HEK293 (cell line): ENCODE results near the gene FZD10.

Source experiments
- CTCF ChIA-PET: fragments of 350-600 bp; formaldehyde crosslinking; extraction: SDS; loops from one replicate; lab custom pipeline; 2021; ENCODE audit warnings: antibody characterized with exemption; lab: Yijun Ruan, JAX
- POLR2A ChIA-PET: fragments of 300-600 bp; formaldehyde crosslinking; extraction: SDS; loops from one replicate; lab custom pipeline; 2020; ENCODE audit warnings: antibody characterized with exemption, inconsistent platforms; lab: Yijun Ruan, JAX
- H3K27ac ChIP-seq: fragments of 200-500 bp; sonication (Bioruptor generic); 2 replicates; pipeline ENCODE4 v1.5.1; 2014; ENCODE audit warnings: low read depth, low read length, control low read depth, inconsistent platforms; ENCODE audit errors: extremely low read depth
- H3K36me3 ChIP-seq, 2 experiments: fragments of 200-500 bp in 1 of 2; sonication (Bioruptor generic) in 1 of 2; 1 replicate in 1 of 2; 2 replicates in 1 of 2; pipeline ENCODE4 v1.5.1; 2014 to 2017; ENCODE audit warnings: inconsistent platforms in 2 of 2, low read length in 2 of 2; ENCODE audit not compliant: control insufficient read depth in 2 of 2, insufficient read depth in 1 of 2
- H3K4me1 ChIP-seq: fragments of 200-500 bp; sonication (Bioruptor generic); 2 replicates; pipeline ENCODE4 v1.5.1; 2014; ENCODE audit warnings: mild to moderate bottlenecking, low read length, inconsistent platforms; ENCODE audit not compliant: control insufficient read depth, insufficient read depth
- H3K4me3 ChIP-seq: 2 replicates; pipeline ENCODE4 v1.5.1; 2011; ENCODE audit warnings: low read depth, mild to moderate bottlenecking, control low read depth, low read length, moderate library complexity
- H3K9me3 ChIP-seq: fragments of 200-500 bp; sonication (Bioruptor generic); 2 replicates; pipeline ENCODE4 v1.5.1; 2014; ENCODE audit warnings: low read depth, low read length, inconsistent platforms; ENCODE audit not compliant: control insufficient read depth, insufficient read depth
- ATF2 ChIP-seq: fragments of 450-650 bp; formaldehyde crosslinking; IDR thresholded peaks from 2 replicates; pipeline ENCODE4 v1.5.1; 2016; ENCODE audit warnings: missing biosample characterization, missing genetic modification characterization, low read depth
- CTCF ChIP-seq: fragments of 450-650 bp; formaldehyde crosslinking; IDR thresholded peaks from 2 replicates; pipeline ENCODE4 v1.5.1; 2016; ENCODE audit warnings: missing biosample characterization, missing genetic modification characterization
- GFI1B ChIP-seq: fragments of 450-650 bp; formaldehyde crosslinking; IDR thresholded peaks from 2 replicates; pipeline ENCODE4 v1.5.1; 2016; ENCODE audit warnings: missing biosample characterization, missing genetic modification characterization
- HOXC10 ChIP-seq: sonication (generic); formaldehyde crosslinking; IDR thresholded peaks from 2 replicates; pipeline ENCODE4 v1.8.1; 2023; ENCODE audit warnings: mild to moderate bottlenecking, missing genetic modification reagents
- MEIS1 ChIP-seq: sonication (generic); formaldehyde crosslinking; IDR thresholded peaks from 2 replicates; pipeline ENCODE4 v1.8.1; 2022; ENCODE audit warnings: missing genetic modification reagents, mild to moderate bottlenecking, borderline replicate concordance
- SCRT2 ChIP-seq: fragments of 450-650 bp; formaldehyde crosslinking; IDR thresholded peaks from 2 replicates; pipeline ENCODE4 v1.5.1; 2016; ENCODE audit warnings: missing biosample characterization, missing genetic modification characterization
- SP3 ChIP-seq: fragments of 450-650 bp; formaldehyde crosslinking; IDR thresholded peaks from 2 replicates; pipeline ENCODE4 v1.5.1; 2016; ENCODE audit warnings: missing biosample characterization, missing genetic modification characterization
- TRIM28 ChIP-seq: IDR thresholded peaks from 2 replicates; pipeline ENCODE4 v1.6.1; 2011; ENCODE audit warnings: low read length, control low read depth, borderline replicate concordance
- ZBTB1 ChIP-seq: fragments of 450-650 bp; formaldehyde crosslinking; IDR thresholded peaks from 2 replicates; pipeline ENCODE4 v1.5.1; 2016; ENCODE audit warnings: missing biosample characterization, missing genetic modification characterization
- ZBTB7A ChIP-seq: fragments of 450-650 bp; formaldehyde crosslinking; IDR thresholded peaks from 2 replicates; pipeline ENCODE4 v1.5.1; 2016; ENCODE audit warnings: low read depth, missing biosample characterization, missing genetic modification characterization
- ZNF140 ChIP-seq: fragments of 450-650 bp; formaldehyde crosslinking; IDR thresholded peaks from 2 replicates; pipeline ENCODE4 v1.5.1; 2016; ENCODE audit warnings: missing biosample characterization, missing genetic modification characterization
- ZNF148 ChIP-seq: fragments of 450-650 bp; formaldehyde crosslinking; IDR thresholded peaks from 2 replicates; pipeline ENCODE4 v1.5.0; 2017; ENCODE audit warnings: missing biosample characterization, missing genetic modification characterization, borderline replicate concordance
- ZNF248 ChIP-seq: fragments of 450-650 bp; formaldehyde crosslinking; IDR thresholded peaks from 2 replicates; pipeline ENCODE4 v1.5.1; 2017; ENCODE audit warnings: missing biosample characterization, missing genetic modification characterization
- ZNF341 ChIP-seq: fragments of 450-650 bp; formaldehyde crosslinking; IDR thresholded peaks from 2 replicates; pipeline ENCODE4; 2016; ENCODE audit warnings: low read depth, missing biosample characterization, missing genetic modification characterization
- ZNF623 ChIP-seq: fragments of 450-650 bp; formaldehyde crosslinking; IDR thresholded peaks from 2 replicates; pipeline ENCODE4 v1.5.1; 2016; ENCODE audit warnings: missing biosample characterization, missing genetic modification characterization
- ZNF639 ChIP-seq: fragments of 450-650 bp; formaldehyde crosslinking; IDR thresholded peaks from 2 replicates; pipeline ENCODE4 v1.5.1; 2016; ENCODE audit warnings: missing biosample characterization, missing genetic modification characterization
- ZNF670 ChIP-seq: fragments of 450-650 bp; formaldehyde crosslinking; IDR thresholded peaks from 2 replicates; pipeline ENCODE4 v1.5.1; 2016; ENCODE audit warnings: missing biosample characterization, missing genetic modification characterization, low read depth
- ZNF747 ChIP-seq: fragments of 450-650 bp; formaldehyde crosslinking; IDR thresholded peaks from 2 replicates; pipeline ENCODE4 v1.5.1; 2016; ENCODE audit warnings: missing biosample characterization, missing genetic modification characterization
- ZNF768 ChIP-seq: fragments of 450-650 bp; formaldehyde crosslinking; IDR thresholded peaks from 2 replicates; pipeline ENCODE4 v1.5.1; 2018; ENCODE audit warnings: missing biosample characterization, mild to moderate bottlenecking, missing genetic modification characterization
- TF ChIP-seq, protein P1 (sequence below): fragments of 450-650 bp; formaldehyde crosslinking; IDR thresholded peaks from 2 replicates; pipeline ENCODE4 v1.5.1; 2016; ENCODE audit warnings: missing biosample characterization, missing genetic modification characterization
- TF ChIP-seq, protein P2 (sequence below): fragments of 450-650 bp; formaldehyde crosslinking; IDR thresholded peaks from 2 replicates; pipeline ENCODE4 v1.5.1; 2016; ENCODE audit warnings: missing biosample characterization, missing genetic modification characterization
- TF ChIP-seq, protein P3 (sequence below): fragments of 450-650 bp; formaldehyde crosslinking; IDR thresholded peaks from 2 replicates; pipeline ENCODE4 v1.5.1; 2017; ENCODE audit warnings: missing biosample characterization, missing genetic modification characterization

Gene FZD10

GRCh38 chr12:130141105-130141504, 21.2 kb upstream of the FZD10 start:
- Histone ChIP-seq H3K4me3 (no peak overlapping the region), H3K36me3 (no peaks in the 10 kb centered on the region), H3K4me1 (no peaks in the 10 kb centered on the region), H3K27ac (no peak overlapping the region), H3K9me3 (no peaks in the 10 kb centered on the region)
- POLR2A ChIA-PET: no interaction called here
- no peak for TF ChIP-seq ZNF140 (tag by site-specific recombination)
- no peak for TF ChIP-seq ZBTB7A (tag by site-specific recombination)
- TF ChIP-seq, protein P1, sequence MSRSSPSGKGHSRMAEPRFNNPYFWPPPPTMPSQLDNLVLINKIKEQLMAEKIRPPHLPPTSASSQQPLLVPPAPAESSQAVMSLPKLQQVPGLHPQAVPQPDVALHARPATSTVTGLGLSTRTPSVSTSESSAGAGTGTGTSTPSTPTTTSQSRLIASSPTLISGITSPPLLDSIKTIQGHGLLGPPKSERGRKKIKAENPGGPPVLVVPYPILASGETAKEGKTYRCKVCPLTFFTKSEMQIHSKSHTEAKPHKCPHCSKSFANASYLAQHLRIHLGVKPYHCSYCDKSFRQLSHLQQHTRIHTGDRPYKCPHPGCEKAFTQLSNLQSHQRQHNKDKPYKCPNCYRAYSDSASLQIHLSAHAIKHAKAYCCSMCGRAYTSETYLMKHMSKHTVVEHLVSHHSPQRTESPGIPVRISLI (tag by site-specific recombination): no peak
- no peak for TF ChIP-seq CTCF (tag by site-specific recombination)
- TF ChIP-seq ZNF768 (tag by site-specific recombination): no peak
- TF ChIP-seq SCRT2: no peak
- no peak for TF ChIP-seq HOXC10 (CRISPR knock-in tag)
- TF ChIP-seq ATF2 (tag by site-specific recombination): no peak
- TF ChIP-seq ZNF670 (tag by site-specific recombination): no peak
- no peak for TF ChIP-seq SP3 (tag by site-specific recombination)
- CTCF ChIA-PET: no interaction called here

- Histone ChIP-seq H3K9me3 (no peaks in the 10 kb centered on the region), H3K4me1 (no peaks in the 10 kb centered on the region), H3K27ac (no peak overlapping the region), H3K4me3 (no peak overlapping the region), H3K36me3 (no peaks in the 10 kb centered on the region)
- POLR2A ChIA-PET: no interaction called here
- CTCF ChIA-PET: no interaction called here
- TF ChIP-seq ZNF747 (tag by site-specific recombination): no peak
- TF ChIP-seq ZNF341 (tag by site-specific recombination): no peak
- TF ChIP-seq ZNF639 (tag by site-specific recombination): no peak
- TF ChIP-seq MEIS1 (CRISPR knock-in tag): no peak
- TF ChIP-seq GFI1B (tag by site-specific recombination): no peak
- no peak for TF ChIP-seq ZNF248 (tag by site-specific recombination)
- TF ChIP-seq TRIM28: no peak
- no peak for TF ChIP-seq ZNF623 (tag by site-specific recombination)
- no peak for TF ChIP-seq ZNF148 (tag by site-specific recombination)
- TF ChIP-seq, protein P2, sequence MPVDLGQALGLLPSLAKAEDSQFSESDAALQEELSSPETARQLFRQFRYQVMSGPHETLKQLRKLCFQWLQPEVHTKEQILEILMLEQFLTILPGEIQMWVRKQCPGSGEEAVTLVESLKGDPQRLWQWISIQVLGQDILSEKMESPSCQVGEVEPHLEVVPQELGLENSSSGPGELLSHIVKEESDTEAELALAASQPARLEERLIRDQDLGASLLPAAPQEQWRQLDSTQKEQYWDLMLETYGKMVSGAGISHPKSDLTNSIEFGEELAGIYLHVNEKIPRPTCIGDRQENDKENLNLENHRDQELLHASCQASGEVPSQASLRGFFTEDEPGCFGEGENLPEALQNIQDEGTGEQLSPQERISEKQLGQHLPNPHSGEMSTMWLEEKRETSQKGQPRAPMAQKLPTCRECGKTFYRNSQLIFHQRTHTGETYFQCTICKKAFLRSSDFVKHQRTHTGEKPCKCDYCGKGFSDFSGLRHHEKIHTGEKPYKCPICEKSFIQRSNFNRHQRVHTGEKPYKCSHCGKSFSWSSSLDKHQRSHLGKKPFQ (tag by site-specific recombination): no peak
- TF ChIP-seq, protein P3, sequence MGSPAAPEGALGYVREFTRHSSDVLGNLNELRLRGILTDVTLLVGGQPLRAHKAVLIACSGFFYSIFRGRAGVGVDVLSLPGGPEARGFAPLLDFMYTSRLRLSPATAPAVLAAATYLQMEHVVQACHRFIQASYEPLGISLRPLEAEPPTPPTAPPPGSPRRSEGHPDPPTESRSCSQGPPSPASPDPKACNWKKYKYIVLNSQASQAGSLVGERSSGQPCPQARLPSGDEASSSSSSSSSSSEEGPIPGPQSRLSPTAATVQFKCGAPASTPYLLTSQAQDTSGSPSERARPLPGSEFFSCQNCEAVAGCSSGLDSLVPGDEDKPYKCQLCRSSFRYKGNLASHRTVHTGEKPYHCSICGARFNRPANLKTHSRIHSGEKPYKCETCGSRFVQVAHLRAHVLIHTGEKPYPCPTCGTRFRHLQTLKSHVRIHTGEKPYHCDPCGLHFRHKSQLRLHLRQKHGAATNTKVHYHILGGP (tag by site-specific recombination): no peak
- TF ChIP-seq ZBTB1: no peak
Measured at GRCh38 chr12:130141901-130142683, 20.2 kb upstream of the FZD10 start.
